NCI-H1048 (cell line): ENCODE data around the gene VSIG8.

Experiments used
- DNase-seq: peaks from one replicate; lab custom pipeline; 2025; lab: John Stamatoyannopoulos, UW

Gene VSIG8

GRCh38 chr1:159856576-159856975, 5.9 kb downstream of the VSIG8 start:
- DNase-seq = no peak

DNA sequence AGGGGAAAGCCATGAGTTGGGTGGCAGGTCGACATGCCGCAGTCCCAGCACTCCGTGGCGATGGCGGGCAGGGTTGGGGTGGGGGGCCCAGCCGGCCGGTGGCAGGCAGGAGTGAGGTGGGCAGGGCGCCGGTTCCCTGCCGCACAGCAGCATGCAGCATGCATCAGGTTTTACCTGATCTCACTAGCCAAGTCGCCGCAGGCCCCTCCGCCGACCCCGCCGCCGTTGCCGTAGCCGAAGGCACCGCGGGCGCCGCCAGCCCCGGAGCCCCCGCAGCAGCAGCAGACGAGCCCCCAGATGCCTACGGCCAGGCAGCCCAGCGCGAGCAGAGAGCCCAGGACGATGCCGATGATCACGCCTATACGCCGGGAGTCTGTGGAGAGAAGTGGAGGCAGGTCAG, 6.7 kb downstream of the VSIG8 start:
- DNase-seq = no peak

- peak; percentile 30 for DNase-seq
These were observed 7.7 kb downstream of the VSIG8 start for GRCh38 chr1:159854693-159855192.

DNA sequence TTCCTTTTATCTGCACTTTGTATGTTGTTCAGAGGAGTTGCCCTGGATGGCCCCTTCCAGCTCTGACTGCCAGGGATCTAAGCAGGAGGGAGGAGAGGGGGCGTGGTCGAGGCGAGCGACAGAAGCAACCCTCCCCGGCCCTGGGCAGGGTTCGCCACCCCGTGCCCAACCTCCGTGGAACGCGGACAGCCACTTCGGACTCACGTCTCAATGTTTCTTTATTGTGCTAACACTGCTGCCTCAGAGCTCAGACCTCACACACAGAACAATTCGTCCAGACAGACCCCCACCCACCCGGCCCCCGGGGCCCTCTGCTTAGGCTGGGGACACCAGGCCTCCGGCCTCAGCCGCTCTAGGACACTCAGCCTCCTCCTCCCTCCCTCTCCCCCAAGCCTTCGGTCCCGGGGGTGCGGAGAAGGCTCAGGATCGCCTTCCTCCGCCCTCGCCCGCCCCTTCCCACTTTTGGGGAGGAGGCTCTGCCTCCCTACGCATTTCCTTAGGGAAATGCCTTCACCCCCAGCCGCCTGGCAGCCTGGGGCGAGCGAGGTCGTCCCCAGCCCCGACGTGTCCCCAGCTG, 8.3 kb downstream of the VSIG8 start:
- no peak for DNase-seq

GRCh38 chr1:159853417-159854115, 8.9 kb downstream of the VSIG8 start:
- DNase-seq = no peak

DNA sequence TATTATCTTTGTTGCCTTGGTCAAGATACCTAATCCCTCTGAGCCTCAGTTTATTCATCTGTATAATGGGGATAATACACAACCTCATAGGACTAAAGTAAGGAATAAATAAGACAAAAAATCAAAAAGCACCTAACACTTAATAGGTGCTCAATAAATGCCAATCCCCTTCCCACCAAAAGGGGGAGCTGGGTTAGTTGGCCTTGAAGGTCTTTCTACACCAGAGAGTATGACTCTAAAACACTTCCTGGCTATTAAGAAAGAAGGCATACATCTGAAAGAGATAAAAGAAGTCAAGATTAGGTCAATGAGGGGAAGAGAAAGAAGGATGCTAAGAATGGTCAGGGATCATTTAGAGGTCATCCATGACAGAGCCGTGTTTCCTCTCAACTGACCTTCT, 11.1 kb downstream of the VSIG8 start:
- DNase-seq = no peak

DNA sequence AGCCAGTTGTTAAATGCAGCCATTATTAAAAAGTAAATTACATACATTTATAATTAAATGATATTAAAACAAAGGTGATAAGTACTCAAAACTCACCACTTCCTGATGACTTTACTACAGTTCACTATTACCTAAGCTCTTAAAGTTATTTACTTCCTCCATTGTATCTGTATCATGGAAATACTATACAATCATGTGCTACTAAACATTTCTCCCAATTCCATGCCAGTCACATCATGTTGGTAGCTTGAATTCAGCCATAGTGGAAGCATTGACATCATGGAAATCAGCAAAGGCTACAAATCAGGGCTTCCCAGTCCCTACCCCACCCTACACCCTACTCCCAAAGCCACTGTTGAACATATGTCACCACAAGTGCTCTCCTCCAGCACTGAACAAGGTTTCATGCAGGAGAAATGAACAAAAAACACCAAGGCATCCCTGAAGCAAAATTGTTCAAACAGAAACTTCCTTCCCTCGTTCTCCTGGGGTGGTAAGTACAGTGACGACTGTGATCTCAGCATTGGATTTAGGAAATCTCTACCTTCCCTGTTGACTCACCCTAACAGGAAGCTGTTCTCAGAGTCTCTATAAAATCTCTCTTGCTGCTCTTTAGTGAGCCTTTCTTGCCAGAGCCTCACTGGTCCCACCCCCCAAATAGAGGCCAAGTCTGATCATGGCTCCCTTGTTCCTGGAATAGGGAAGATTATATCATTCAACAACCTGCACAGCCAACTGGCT, 12.7 kb downstream of the VSIG8 start:
- DNase-seq = no peak

DNA sequence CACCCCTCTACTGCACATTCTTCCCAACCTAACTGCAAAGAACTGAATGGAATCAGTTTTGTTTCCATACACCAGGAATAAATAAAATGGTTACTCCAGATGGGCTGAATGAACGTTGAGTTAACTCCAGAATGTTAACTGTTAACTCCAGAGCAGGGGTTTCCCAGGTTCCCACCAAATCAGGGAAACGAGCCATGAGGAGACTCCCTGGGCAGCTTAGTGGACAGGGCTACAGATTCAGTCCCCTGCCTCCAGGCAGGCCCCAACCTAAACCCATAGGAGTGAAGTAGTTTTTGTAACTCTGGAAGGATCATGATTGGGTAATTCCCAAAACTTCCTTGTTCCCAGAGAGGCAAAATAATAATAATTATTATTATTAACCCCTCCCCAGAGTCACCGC, 14.1 kb downstream of the VSIG8 start:
- no peak for DNase-seq

DNA sequence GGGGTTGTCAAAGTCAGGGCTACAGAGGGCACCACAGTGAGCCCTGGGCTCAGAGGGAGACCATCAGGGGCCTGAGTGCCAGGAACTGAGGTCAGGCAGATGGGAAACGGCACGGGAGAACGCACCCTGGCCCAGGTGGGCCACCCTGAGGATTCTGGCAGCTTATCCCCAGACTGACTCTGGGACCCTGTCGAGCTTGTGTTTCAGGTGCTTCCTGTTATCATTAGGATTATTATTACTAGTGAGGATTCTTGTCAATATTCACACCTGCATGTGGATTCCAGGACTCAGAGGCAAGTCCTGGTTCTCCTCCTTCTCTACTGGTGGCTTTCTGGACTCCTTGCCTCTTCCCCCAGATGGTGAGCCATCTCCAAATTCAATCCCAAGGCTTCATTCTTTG, 15.2 kb downstream of the VSIG8 start:
- DNase-seq = no peak

DNA sequence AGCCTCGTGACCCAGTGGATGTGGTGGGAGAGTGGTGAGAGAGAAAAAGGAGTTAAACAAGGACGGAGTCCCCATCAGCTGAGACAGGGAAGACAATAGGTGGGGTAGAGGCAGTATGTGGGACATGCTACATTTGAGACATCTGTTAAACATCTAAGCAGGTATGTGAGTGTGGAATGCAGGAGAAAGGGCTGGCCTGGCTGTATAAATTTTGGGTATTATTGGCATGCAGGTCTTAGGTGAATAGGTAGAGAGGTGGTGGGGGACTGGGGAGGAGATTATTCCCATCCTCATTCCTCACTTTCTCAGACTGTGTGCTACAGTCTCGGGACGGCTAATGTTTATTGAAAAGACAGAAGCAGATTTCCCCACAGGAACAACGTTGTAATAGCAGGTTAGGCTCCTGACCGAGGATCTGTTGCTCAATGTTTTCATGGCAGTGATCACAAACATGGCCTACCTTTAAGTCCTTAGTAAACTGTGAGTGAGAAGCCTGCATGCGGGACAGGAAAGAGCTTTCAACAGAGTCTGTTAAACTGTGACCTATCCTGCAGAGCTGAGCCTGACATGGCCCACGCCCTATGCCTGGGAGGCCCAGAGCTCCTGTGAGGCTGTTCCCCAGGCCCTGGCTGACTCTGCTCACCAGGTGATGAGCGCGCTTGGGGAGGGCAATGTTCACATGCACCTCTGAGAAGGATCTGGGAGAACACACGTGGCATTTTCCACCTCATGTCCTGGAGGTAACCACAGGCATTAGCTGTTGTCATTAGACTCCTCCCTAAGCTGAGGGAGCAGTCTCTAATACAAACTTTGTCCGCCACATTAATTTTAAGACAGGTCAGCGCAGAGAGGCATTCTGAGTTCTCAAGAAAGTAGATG, 16.5 kb downstream of the VSIG8 start:
- DNase-seq = no peak

DNA sequence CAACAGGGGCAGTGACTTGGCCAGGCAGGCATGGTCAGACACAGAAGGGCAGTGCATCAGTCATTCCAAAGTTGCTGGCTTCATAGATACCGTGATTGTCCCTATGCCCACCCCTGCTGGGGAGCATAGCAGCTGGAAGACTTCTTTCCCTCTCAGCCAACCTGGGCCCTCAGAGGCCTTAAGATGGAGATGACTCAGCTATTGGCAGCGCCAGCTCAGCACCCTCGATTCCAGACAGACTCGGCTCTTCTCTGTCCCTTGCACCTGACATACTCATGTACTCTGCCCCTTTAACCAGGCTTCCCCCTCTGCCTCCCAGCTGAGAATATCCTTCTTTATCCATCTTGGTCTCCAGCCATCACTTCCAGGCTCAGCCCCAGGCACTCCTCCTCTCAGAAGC, 19.0 kb downstream of the VSIG8 start:
- DNase-seq = no peak

GRCh38 chr1:159841749-159842148, 20.7 kb downstream of the VSIG8 start:
- DNase-seq = no peak

GRCh38 chr1:159839116-159839849, 23.2 kb downstream of the VSIG8 start:
- no peak for DNase-seq

DNA sequence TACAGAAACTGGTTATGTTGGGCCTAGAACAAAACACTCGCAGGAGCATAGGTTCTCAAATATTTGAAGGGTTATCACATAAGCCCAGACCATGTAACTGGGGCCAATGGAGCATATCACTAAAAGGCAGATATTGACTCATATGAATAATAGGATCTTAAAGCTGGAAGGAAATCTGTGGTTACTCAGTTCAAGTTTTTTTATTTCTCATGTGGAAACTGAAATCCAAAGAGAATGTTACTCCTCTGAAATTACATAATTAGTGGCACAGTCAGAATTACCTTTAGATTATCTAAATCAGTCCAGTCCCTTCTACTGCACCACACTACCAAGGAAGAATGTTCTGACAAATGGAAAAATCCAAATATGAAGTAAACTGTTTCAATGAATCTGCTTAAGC, 23.7 kb downstream of the VSIG8 start:
- DNase-seq = no peak

DNA sequence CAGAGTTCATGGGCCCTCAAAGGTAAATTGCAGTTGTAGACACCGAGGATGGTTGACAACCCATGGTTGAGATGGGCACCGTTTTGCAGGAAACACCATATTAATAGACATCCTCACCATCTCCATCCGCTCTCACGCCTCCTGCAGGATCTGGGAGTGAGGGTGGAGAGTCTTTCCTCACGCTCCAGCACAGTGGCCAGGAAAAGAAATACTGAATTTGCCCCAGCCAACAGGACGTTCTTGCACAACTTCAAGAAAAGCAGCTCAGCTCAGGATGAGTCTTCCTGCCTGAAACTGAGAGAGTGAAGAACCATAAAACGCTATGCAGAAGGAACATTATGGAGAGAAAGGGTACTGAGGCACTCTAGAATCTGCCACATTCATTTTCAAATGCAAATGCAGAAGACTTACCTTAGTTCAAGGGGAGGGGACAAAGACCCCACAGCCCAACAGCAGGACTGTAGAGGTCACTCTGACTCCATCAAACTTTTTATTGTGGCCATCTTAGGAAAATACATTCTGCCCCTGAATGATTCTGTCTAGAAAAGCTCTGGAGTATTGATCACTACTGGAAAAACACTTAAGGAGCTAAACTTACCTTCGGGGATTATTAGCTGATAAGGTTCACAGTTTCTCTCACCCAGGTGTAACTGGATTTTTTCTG, 26.5 kb downstream of the VSIG8 start:
- no peak for DNase-seq

- DNase-seq = no peak
These were observed 27.1 kb downstream of the VSIG8 start for GRCh38 chr1:159835356-159835755.

GRCh38 chr1:159832309-159832708, 30.1 kb downstream of the VSIG8 start:
- no peak for DNase-seq

GRCh38 chr1:159831412-159832141, 30.9 kb downstream of the VSIG8 start:
- no peak for DNase-seq

DNA sequence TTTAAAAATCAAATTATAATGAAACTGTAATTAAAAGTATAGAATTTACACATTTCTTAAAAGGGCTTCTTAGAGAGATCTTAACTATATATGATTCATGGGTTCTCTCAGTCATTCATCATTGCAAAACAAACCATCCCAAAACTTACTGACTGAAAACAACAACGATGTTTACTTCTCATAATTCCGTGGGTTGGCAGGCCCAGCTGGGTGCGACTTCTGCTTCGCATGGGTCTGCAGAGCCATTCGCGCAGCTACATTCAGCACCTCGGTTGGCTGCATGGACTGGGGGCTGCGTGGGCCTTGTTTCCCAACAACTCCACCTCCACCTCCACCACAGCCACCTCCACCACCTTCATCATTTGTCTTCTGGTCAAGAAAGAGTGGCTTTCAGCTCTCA, 31.7 kb downstream of the VSIG8 start:
- DNase-seq = no peak

DNA sequence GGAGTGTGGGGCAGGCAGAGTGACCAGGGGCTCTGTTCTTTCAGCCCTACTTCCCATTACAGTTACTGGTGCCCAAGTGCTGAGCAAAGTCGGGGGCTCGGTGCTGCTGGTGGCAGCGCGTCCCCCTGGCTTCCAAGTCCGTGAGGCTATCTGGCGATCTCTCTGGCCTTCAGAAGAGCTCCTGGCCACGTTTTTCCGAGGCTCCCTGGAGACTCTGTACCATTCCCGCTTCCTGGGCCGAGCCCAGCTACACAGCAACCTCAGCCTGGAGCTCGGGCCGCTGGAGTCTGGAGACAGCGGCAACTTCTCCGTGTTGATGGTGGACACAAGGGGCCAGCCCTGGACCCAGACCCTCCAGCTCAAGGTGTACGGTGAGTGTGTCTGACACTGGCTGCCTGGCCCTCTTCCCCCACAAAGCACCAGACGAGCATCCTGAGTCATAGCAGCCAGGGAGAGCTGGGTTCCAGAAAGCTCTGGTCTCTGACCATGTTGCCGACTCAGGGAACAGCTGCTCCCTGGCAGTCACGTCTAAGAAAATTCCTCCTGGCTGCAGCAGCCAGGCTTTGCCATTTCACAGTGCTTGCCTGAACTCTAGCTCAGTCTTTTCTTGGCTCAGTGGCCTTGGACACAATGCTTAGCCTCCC, 32.5 kb downstream of the VSIG8 start:
- no peak for DNase-seq
